ENCODE measurements around the gene NISCH.

- TF ChIP-seq CTCF (IDR thresholded peaks at IDR 0.05; ENCODE audit: insufficient read depth, low read length) (no peak), POLR2AphosphoS5 (IDR thresholded peaks at IDR 0.05; ENCODE audit: low read depth) (no peak)
Measured at GRCh38 chr3:52515192-52515591, 59.8 kb downstream of the NISCH start.

All from HL-60 (cell line).